ENCODE results near the gene MYOM3.

GRCh38 chr1:24022581-24023361 is 89.2 kb downstream of the MYOM3 start:
- no peak for TF ChIP-seq POLR2A (IDR thresholded peaks at IDR 0.05; ENCODE audit: low read length)
- TF ChIP-seq, protein P1, sequence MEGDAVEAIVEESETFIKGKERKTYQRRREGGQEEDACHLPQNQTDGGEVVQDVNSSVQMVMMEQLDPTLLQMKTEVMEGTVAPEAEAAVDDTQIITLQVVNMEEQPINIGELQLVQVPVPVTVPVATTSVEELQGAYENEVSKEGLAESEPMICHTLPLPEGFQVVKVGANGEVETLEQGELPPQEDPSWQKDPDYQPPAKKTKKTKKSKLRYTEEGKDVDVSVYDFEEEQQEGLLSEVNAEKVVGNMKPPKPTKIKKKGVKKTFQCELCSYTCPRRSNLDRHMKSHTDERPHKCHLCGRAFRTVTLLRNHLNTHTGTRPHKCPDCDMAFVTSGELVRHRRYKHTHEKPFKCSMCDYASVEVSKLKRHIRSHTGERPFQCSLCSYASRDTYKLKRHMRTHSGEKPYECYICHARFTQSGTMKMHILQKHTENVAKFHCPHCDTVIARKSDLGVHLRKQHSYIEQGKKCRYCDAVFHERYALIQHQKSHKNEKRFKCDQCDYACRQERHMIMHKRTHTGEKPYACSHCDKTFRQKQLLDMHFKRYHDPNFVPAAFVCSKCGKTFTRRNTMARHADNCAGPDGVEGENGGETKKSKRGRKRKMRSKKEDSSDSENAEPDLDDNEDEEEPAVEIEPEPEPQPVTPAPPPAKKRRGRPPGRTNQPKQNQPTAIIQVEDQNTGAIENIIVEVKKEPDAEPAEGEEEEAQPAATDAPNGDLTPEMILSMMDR (IDR thresholded peaks at IDR 0.05), result no peak
- no peak for TF ChIP-seq PHF8 (IDR thresholded peaks at IDR 0.05; ENCODE audit: borderline replicate concordance, low read depth)
- TF ChIP-seq, protein P2, sequence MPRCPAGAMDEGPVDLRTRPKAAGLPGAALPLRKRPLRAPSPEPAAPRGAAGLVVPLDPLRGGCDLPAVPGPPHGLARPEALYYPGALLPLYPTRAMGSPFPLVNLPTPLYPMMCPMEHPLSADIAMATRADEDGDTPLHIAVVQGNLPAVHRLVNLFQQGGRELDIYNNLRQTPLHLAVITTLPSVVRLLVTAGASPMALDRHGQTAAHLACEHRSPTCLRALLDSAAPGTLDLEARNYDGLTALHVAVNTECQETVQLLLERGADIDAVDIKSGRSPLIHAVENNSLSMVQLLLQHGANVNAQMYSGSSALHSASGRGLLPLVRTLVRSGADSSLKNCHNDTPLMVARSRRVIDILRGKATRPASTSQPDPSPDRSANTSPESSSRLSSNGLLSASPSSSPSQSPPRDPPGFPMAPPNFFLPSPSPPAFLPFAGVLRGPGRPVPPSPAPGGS (IDR thresholded peaks at IDR 0.05), result no peak
- TF ChIP-seq USF2 (IDR thresholded peaks at IDR 0.05), result no peak
- TF ChIP-seq KDM1A (IDR thresholded peaks at IDR 0.05; ENCODE audit: low read depth), result no peak
- TF ChIP-seq RAD21 (conservative IDR thresholded peaks at IDR 0.05 in 1 of 2, IDR thresholded peaks at IDR 0.05 in 1 of 2), result no peak
- TF ChIP-seq HOXA7 (CRISPR knock-in tag; IDR thresholded peaks at IDR 0.05), result no peak
- no peak for TF ChIP-seq NPAS2 (CRISPR knock-in tag; IDR thresholded peaks at IDR 0.05; ENCODE audit: borderline replicate concordance)
- TF ChIP-seq RCOR1 (IDR thresholded peaks at IDR 0.05; ENCODE audit: low read depth, low read length), result no peak

Measured in A549 (cell line).